HepG2 (cell line): ENCODE measurements around the gene TMEM182. TPM values are rescaled to one million over a fixed set of nuclear protein-coding genes. Genes with fewer than 3 reads are reported as not detected.

Experiments used
- ATAC-seq: fragments of 200-7000 bp; cut with Tn5 transposase; 3 replicates; pipeline ENCODE4 v1.9.1; 2020; ENCODE audit warnings: mild to moderate bottlenecking, moderate library complexity
- BruUV-seq: library from RNA; stranded (reverse); fragments of 400-500 nt; replicated peaks from 2 replicates; lab custom pipeline; 2021; lab: Mats Ljungman, UMichigan
- CTCF ChIA-PET: fragments of 300-600 bp; formaldehyde crosslinking; extraction: SDS; loops from one replicate; lab custom pipeline; 2021; ENCODE audit warnings: low total read pairs, inconsistent platforms, low intra/inter-chr PET ratio; lab: Yijun Ruan, JAX
- POLR2A ChIA-PET: fragments of 350-600 bp; sonication (Branson Sonifier 250); formaldehyde crosslinking; loops from one replicate; lab custom pipeline; 2020; ENCODE audit warnings: antibody characterized with exemption, inconsistent platforms; lab: Yijun Ruan, JAX
- DNase-seq: peaks from one replicate; pipeline ENCODE4 v3.0.0-alpha.2; 2015; ENCODE audit warnings: low spot score
- FAIRE-seq: peaks from 3 replicates; lab custom pipeline; 2011; peaks lifted over from hg19 to GRCh38; lab: Jason Lieb, UNC
- H2AFZ ChIP-seq: one replicate; pipeline ENCODE4 v1.6.1; 2011; ENCODE audit warnings: low read length, inconsistent platforms
- H3K27ac ChIP-seq: fragments of 300-600 bp; 3 replicates; pipeline ENCODE4 v1.8.0; 2011; ENCODE audit warnings: mixed run types, mild to moderate bottlenecking, mixed read lengths, low read length, inconsistent platforms; ENCODE audit not compliant: insufficient read depth; ENCODE audit errors: extremely low read length
- H3K27me3 ChIP-seq, 2 experiments: fragments of 200-600 bp in 1 of 2; 2 replicates in 1 of 2; 3 replicates in 1 of 2; pipeline versions ENCODE4 v1.6.0 to v1.8.0; 2011; ENCODE audit warnings: low read length in 2 of 2, mild to moderate bottlenecking in 2 of 2, moderate library complexity in 2 of 2, inconsistent platforms in 1 of 2; ENCODE audit not compliant: insufficient read depth in 2 of 2, control insufficient read depth in 1 of 2
- H3K36me3 ChIP-seq, 2 experiments: fragments of 200-600 bp in 1 of 2; replicated peaks in 1 of 2; 2 replicates in 1 of 2; 3 replicates in 1 of 2; pipeline versions ENCODE4 v1.5.1 to v1.8.0; 2011; ENCODE audit warnings: low read length in 2 of 2, inconsistent platforms in 1 of 2; ENCODE audit not compliant: insufficient read depth in 2 of 2, control insufficient read depth in 1 of 2
- H3K4me1 ChIP-seq: 2 replicates; pipeline ENCODE4 v1.5.1; 2012; ENCODE audit warnings: low read length, inconsistent platforms; ENCODE audit not compliant: insufficient read depth
- H3K4me2 ChIP-seq: 2 replicates; pipeline ENCODE4 v1.6.0; 2011; ENCODE audit warnings: low read depth, low read length, inconsistent platforms
- H3K4me3 ChIP-seq, 3 experiments: fragments of 200-600 bp in 1 of 3; sonication (generic), shearing (Covaris generic) in 1 of 3; replicated peaks in 1 of 3; 2 replicates each; pipeline ENCODE4 v1.5.1; 2011 to 2016; ENCODE audit warnings: low read length in 3 of 3, inconsistent platforms in 2 of 3, low read depth in 2 of 3, mild to moderate bottlenecking in 2 of 3, control low read depth in 1 of 3, mixed read lengths in 1 of 3; ENCODE audit not compliant: insufficient read depth in 1 of 3
- H3K79me2 ChIP-seq: one replicate; pipeline ENCODE4 v1.6.1; 2011; ENCODE audit warnings: low read length, inconsistent platforms; ENCODE audit not compliant: insufficient read depth
- H3K9ac ChIP-seq: 2 replicates; pipeline ENCODE4 v1.6.0; 2011; ENCODE audit warnings: mild to moderate bottlenecking, low read depth, low read length, inconsistent platforms; ENCODE audit not compliant: insufficient read depth
- H3K9me3 ChIP-seq: 2 replicates; pipeline ENCODE4 v1.5.1; 2012; ENCODE audit warnings: mild to moderate bottlenecking, low read length
- H4K20me1 ChIP-seq: 2 replicates; pipeline ENCODE4 v1.6.0; 2011; ENCODE audit warnings: inconsistent platforms, mild to moderate bottlenecking, low read length, moderate library complexity; ENCODE audit not compliant: insufficient read depth
- ASH2L ChIP-seq: fragments of 300-600, 200-600 bp; sonication (generic); IDR thresholded peaks from 2 replicates; pipeline ENCODE4 v1.7.0; 2017; ENCODE audit warnings: low read depth, mild to moderate bottlenecking, moderate library complexity, mixed read lengths, low read length; ENCODE audit not compliant: insufficient read length
- CCAR2 ChIP-seq: fragments of 200-400 bp; formaldehyde crosslinking; optimal IDR thresholded peaks from 2 replicates; pipeline ENCODE3; 2018; ENCODE audit warnings: low read depth, mild to moderate bottlenecking, low read length, moderate library complexity
- FOXA1 ChIP-seq, 2 experiments: fragments of 450-650 bp in 1 of 2; sonication (generic) in 1 of 2; formaldehyde crosslinking in 1 of 2; IDR thresholded peaks; 2 replicates each; pipeline versions ENCODE4 v1.4.0 to v1.6.1; 2016 to 2020; ENCODE audit warnings: missing genetic modification reagents in 1 of 2
- MATR3 ChIP-seq: sonication (generic); formaldehyde crosslinking; IDR thresholded peaks from 2 replicates; pipeline ENCODE4 v1.4.0; 2020; ENCODE audit warnings: missing genetic modification reagents
- SMARCC2 ChIP-seq: fragments of 450-650 bp; IDR thresholded peaks from 2 replicates; pipeline ENCODE4 v1.6.1; 2017; ENCODE audit warnings: antibody characterized with exemption, mild to moderate bottlenecking
- TARDBP ChIP-seq: sonication (generic); formaldehyde crosslinking; IDR thresholded peaks from 2 replicates; pipeline ENCODE4 v1.8.0; 2022; ENCODE audit warnings: mild to moderate bottlenecking, missing genetic modification reagents
- ZNF20 ChIP-seq: sonication (generic); formaldehyde crosslinking; IDR thresholded peaks from 2 replicates; pipeline ENCODE4 v1.4.0; 2020; ENCODE audit warnings: mild to moderate bottlenecking, moderate library complexity, missing genetic modification reagents
- ZNF446 ChIP-seq: sonication (generic); formaldehyde crosslinking; IDR thresholded peaks from 2 replicates; pipeline ENCODE4 v1.5.0; 2020; ENCODE audit warnings: mild to moderate bottlenecking, missing genetic modification reagents
- ZNF547 ChIP-seq: sonication (generic); formaldehyde crosslinking; IDR thresholded peaks from 2 replicates; pipeline ENCODE4 v1.5.1; 2020; ENCODE audit warnings: mild to moderate bottlenecking, missing genetic modification reagents
- ZNF678 ChIP-seq: sonication (generic); formaldehyde crosslinking; IDR thresholded peaks from 2 replicates; pipeline ENCODE4 v1.4.0; 2020; ENCODE audit warnings: mild to moderate bottlenecking, missing genetic modification reagents
- ZNF746 ChIP-seq: sonication (generic); formaldehyde crosslinking; IDR thresholded peaks from 2 replicates; pipeline ENCODE4 v1.8.0; 2022; ENCODE audit warnings: mild to moderate bottlenecking, missing genetic modification reagents
- WGBS: methylation state at CpG from one replicate; pipeline ENCODE4 v1.1.6; 2017; ENCODE audit warnings: low lambda C conversion rate; 5-methylcytosine and 5-hydroxymethylcytosine counted together
- in situ Hi-C: cut with HindIII; loops from 2 replicates; pipeline ENCODE4 v1.10.0; 2017; ENCODE audit warnings: low pct_unique_long_range_greater_than_20kb; ENCODE audit not compliant: extremely low pct_ligation_motif_present
- intact Hi-C: fragments of 100-400 bp; cut with micrococcal nuclease; formaldehyde crosslinking; loops from one replicate; pipeline ENCODE4 v1.10.0; 2022; ENCODE audit not compliant: unreplicated experiment
- polyA plus RNA-seq, 8 experiments: library from polyadenylated mRNA; depleted of rRNA in 3 of 8; stranded (reverse) in 7 of 8; unstranded in 1 of 8; fragments of >200 nt; fragmentation: Illumina TruSeq in 4 of 8; extraction: Trizol in 4 of 8; gene quantifications; 2 replicates each; pipeline versions ENCODE4 v1.2.1 to v1.2.3, GENCODE V29; 2011 to 2016; ENCODE audit warnings: low read depth in 4 of 8, missing spikeins in 1 of 8, mixed read lengths in 1 of 8; ENCODE audit not compliant: insufficient read depth in 1 of 8
- total RNA-seq, 5 experiments: library from RNA; depleted of rRNA; stranded (reverse); fragments of >200 nt; fragmentation: Illumina TruSeq; extraction: Trizol; gene quantifications; 2 replicates each; pipeline ENCODE4 v1.2.3, GENCODE V29; 2016; ENCODE audit warnings: low read depth in 1 of 5
- TF ChIP-seq, protein P1 (sequence below): sonication (generic); formaldehyde crosslinking; IDR thresholded peaks from 2 replicates; pipeline ENCODE4 v1.4.0; 2020; ENCODE audit warnings: mild to moderate bottlenecking, low read depth, missing genetic modification reagents

Gene TMEM182
- total and polyA plus RNA-seq, 2 of the 13 experiments (the other 11 are each of a cell fraction or from before 2014, with no cell fraction given) = 8.7 to 8.9 TPM

DNA sequence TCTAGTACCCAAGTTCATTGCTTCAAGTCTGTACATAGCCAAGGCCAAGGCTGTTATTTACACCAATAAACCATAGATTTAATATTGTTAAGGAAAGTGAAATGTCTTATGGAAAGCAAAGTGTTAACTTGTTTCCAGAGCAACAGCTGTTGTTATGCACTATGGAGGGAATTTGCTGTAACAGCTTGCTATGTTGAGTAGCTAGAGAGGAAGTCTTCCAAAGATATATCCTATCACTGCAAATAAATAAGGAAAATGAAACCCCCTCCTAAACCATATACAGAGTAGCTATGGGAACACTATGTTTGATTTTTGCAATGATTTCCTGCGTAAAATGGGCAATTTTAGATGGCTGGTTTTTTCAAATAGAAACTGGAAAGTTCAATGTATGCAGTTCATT, 21.1 kb downstream of the TMEM182 start (continued):
- TF ChIP-seq ZNF746 (CRISPR knock-in tag) (no peak), ASH2L (no peak), TARDBP (CRISPR knock-in tag) (no peak), SMARCC2 (no peak), CCAR2 (no peak), ZNF446 (CRISPR knock-in tag) (no peak)

DNA sequence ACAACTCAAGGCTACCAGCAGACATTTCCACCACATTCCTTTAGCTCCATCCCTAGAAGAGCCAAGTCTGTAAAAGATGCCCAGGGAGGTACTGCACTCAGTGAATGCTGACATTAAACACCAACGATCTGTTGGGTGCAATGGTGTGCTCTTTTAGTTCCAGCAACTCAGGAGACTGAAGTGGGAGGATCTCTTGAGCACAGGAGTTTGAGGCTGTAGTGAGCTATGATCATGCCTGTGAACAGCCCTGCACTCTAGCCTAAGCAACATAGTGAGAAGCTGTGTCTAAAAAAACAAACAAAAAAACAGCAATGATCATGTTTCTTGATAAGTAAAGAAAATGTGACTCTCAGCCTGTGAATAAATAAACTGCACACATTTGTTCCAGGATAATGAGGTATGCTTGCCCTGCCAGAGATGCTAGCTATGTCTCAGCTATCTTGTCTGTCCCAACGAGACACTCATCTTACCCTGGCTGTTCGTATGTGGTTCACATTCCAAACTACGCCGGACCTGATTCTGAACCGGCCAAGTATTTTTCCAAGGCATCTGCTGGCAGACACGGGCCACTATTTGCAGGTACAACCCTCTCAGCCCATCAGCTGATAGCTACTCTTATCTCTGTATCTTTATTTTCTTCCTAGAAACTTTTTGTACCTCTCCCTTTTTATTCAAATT, 21.8 kb downstream of the TMEM182 start:
- no TSS peak for BruUV-seq
- no peak overlapping the region for H2AFZ ChIP-seq
- H3K9ac ChIP-seq = no peak overlapping the region
- FAIRE-seq (no peak), DNase-seq (no peak), ATAC-seq (no peak)
- no peaks in the 10 kb centered on the region for H3K27me3 ChIP-seq
- 71% methylated on average over 7 of the region's 7 CpGs for WGBS
- no peaks in the 10 kb centered on the region for H3K79me2 ChIP-seq
- intact Hi-C loops = no loop called here
- ChIA-PET CTCF (no interaction called here), POLR2A (no interaction called here)
- peaks cover 0 to 3% of the 10 kb centered on the region in 2 experiments; a peak in 1 of 5 replicates for H3K36me3 ChIP-seq
- no peaks in the 10 kb centered on the region for H3K9me3 ChIP-seq
- no peak overlapping the region for H3K4me3 ChIP-seq
- TF ChIP-seq, protein P1, sequence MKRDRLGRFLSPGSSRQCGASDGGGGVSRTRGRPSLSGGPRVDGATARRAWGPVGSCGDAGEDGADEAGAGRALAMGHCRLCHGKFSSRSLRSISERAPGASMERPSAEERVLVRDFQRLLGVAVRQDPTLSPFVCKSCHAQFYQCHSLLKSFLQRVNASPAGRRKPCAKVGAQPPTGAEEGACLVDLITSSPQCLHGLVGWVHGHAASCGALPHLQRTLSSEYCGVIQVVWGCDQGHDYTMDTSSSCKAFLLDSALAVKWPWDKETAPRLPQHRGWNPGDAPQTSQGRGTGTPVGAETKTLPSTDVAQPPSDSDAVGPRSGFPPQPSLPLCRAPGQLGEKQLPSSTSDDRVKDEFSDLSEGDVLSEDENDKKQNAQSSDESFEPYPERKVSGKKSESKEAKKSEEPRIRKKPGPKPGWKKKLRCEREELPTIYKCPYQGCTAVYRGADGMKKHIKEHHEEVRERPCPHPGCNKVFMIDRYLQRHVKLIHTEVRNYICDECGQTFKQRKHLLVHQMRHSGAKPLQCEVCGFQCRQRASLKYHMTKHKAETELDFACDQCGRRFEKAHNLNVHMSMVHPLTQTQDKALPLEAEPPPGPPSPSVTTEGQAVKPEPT (CRISPR knock-in tag) = no peak
- TF ChIP-seq ZNF547 (CRISPR knock-in tag) = no peak
- TF ChIP-seq ZNF20 (CRISPR knock-in tag) = no peak
- no peak for TF ChIP-seq ZNF678
- TF ChIP-seq MATR3 (CRISPR knock-in tag) = no peak
- no peak for TF ChIP-seq TARDBP (CRISPR knock-in tag)
- no peak for TF ChIP-seq FOXA1 (IDR thresholded peaks at IDR 0.05)
- no peak for TF ChIP-seq FOXA1 (CRISPR knock-in tag; IDR thresholded peaks at IDR 0.05)
- H3K27ac ChIP-seq = no peak overlapping the region
- no peak overlapping the region for H3K4me2 ChIP-seq
- H4K20me1 ChIP-seq = no peaks in the 10 kb centered on the region
- H3K4me1 ChIP-seq = peaks cover 6% of the 10 kb centered on the region; the same call in 1 of the 2 replicates
- in situ Hi-C loops = no loop called here
